NOMO-1 treated with dmso at 0.1 percent for 144 hours (cell line): ENCODE measurements around the gene GSS.

Experiments
- DNase-seq: peaks from one replicate; lab custom pipeline; 2025; ENCODE audit not compliant: unreplicated experiment; lab: John Stamatoyannopoulos, UW

The GSS gene

GRCh38 chr20:34955231-34956040 is at the start of gene GSS, which contains the start of gene MYH7B:
Gene GSS (minus strand): TSS chr20:34955806. CDS start chr20:34951852, 3,954 bp downstream.
Gene MYH7B (plus strand): TSS chr20:34955868. CDS start chr20:34978006, 22,138 bp downstream.
- peak; percentile 92 for DNase-seq

GRCh38 chr20:35004749-35005462 is 49.3 kb upstream of the GSS start:
- no peak for DNase-seq

GRCh38 chr20:35004051-35004725 is 48.6 kb upstream of the GSS start:
- DNase-seq: no peak

- DNase-seq: no peak
These were observed 47.8 kb upstream of the GSS start for GRCh38 chr20:35003211-35004031.

- DNase-seq: no peak
These were observed 47.0 kb upstream of the GSS start for GRCh38 chr20:35002426-35003210.

- DNase-seq: no peak
These were observed 46.2 kb upstream of the GSS start for GRCh38 chr20:35001596-35002362.

- DNase-seq: no peak
These were observed 45.5 kb upstream of the GSS start for GRCh38 chr20:35000922-35001595.

- DNase-seq: no peak
These were observed 44.8 kb upstream of the GSS start for GRCh38 chr20:35000311-35000921.

GRCh38 chr20:34999782-35000181 is 44.2 kb upstream of the GSS start:
- no peak for DNase-seq

- no peak for DNase-seq
These were observed 43.4 kb upstream of the GSS start for GRCh38 chr20:34999021-34999451.

- no peak for DNase-seq
These were observed 42.8 kb upstream of the GSS start for GRCh38 chr20:34998331-34998950.

- DNase-seq: no peak
These were observed 42.2 kb upstream of the GSS start for GRCh38 chr20:34997774-34998173.

- DNase-seq: no peak
These were observed 41.5 kb upstream of the GSS start for GRCh38 chr20:34997131-34997561.

- no peak for DNase-seq
These were observed 40.8 kb upstream of the GSS start for GRCh38 chr20:34996243-34997028.

GRCh38 chr20:34995696-34996095 is 40.1 kb upstream of the GSS start:
- DNase-seq: no peak

GRCh38 chr20:34995192-34995591 is 39.6 kb upstream of the GSS start:
- no peak for DNase-seq
